Kidney (tissue), 14 donors: ENCODE measurements around the gene ILDR2. TPM values are rescaled to one million over a fixed set of nuclear protein-coding genes. Genes with fewer than 3 reads are reported as not detected.

Source experiments
- DNase-seq, 5 donors: peaks; one replicate each; pipeline ENCODE4 v3.0.0-alpha.2; 2013 to 2020
- FAIRE-seq: peaks from 2 replicates; lab custom pipeline; 2012; peaks lifted over from hg19 to GRCh38; lab: Jason Lieb, UNC
- H3K27ac ChIP-seq, 2 donors: one replicate each; pipeline ENCODE4 v1.7.0; 2013; ENCODE audit warnings: low read depth in 2 of 2, low read length in 2 of 2, inconsistent platforms in 1 of 2
- H3K27me3 ChIP-seq: one replicate; pipeline ENCODE4 v1.7.1; 2013; ENCODE audit warnings: low read length, inconsistent platforms; ENCODE audit not compliant: control insufficient read depth, insufficient read depth
- H3K36me3 ChIP-seq, 3 donors: one replicate each; pipeline versions ENCODE4 v1.7.0 to v1.7.1; 2013; ENCODE audit warnings: low read length in 3 of 3, control low read depth in 1 of 3, inconsistent platforms in 1 of 3; ENCODE audit not compliant: insufficient read depth in 3 of 3, control insufficient read depth in 2 of 3
- H3K4me1 ChIP-seq, 3 donors: one replicate each; pipeline versions ENCODE4 v1.7.0 to v1.7.1; 2013; ENCODE audit warnings: low read length in 3 of 3, inconsistent platforms in 1 of 3, low read depth in 1 of 3; ENCODE audit not compliant: control insufficient read depth in 2 of 3, insufficient read depth in 2 of 3
- H3K4me3 ChIP-seq, 3 donors: one replicate each; pipeline versions ENCODE4 v1.7.0 to v1.8.1; 2013; ENCODE audit warnings: low read length in 3 of 3, control low read depth in 1 of 3, inconsistent platforms in 1 of 3
- H3K9ac ChIP-seq, 3 donors: one replicate each; pipeline versions ENCODE4 v1.7.0 to v1.7.1; 2013; ENCODE audit warnings: low read length in 3 of 3, control low read depth in 1 of 3, inconsistent platforms in 1 of 3
- H3K9me3 ChIP-seq, 3 donors: one replicate each; pipeline versions ENCODE4 v1.7.0 to v1.7.1; 2013; ENCODE audit warnings: low read length in 3 of 3, control low read depth in 1 of 3, inconsistent platforms in 1 of 3; ENCODE audit not compliant: control insufficient read depth in 2 of 3, insufficient read depth in 1 of 3
- CTCF ChIP-seq: IDR thresholded peaks from 3 replicates; pipeline ENCODE4 v1.5.1; 2012; ENCODE audit warnings: mild to moderate bottlenecking, moderate library complexity, borderline replicate concordance; ENCODE audit not compliant: insufficient read depth; ENCODE audit errors: extremely low read depth
- intact Hi-C: fragments of 100-400 bp; cut with DNase I; formaldehyde crosslinking; loops from one replicate; pipeline ENCODE4 v1.11.1; 2022
- polyA plus RNA-seq: library from polyadenylated mRNA; stranded (reverse); fragments of 350-450 nt; fragmentation: Illumina TruSeq; extraction: RNeasy Lipid Tissue Mini Kit (QIAGEN cat#74804); gene quantifications from one replicate; pipeline ENCODE4 v1.2.3, GENCODE V29; 2014; ENCODE audit warnings: low read depth, low replicate concordance; ENCODE audit not compliant: insufficient read depth
- total RNA-seq: library from RNA; stranded (reverse); fragmentation: NEBNext Ultra II Directional; extraction: Animal tissue kit (Norgen Biotek cat#: 25700); gene quantifications from one replicate; pipeline ENCODE4 v1.2.1, GENCODE V29; 2021
- donor health status: control.
- donor health status: control.
- donor health status: control.
- donor health status: control.
- donor health status: control.
- donor health status: DM: yes; HTN: yes; CAD: no.
- donor health status: Normal renal cell carcinoma (clear cell type).

ILDR2 gene
- total and polyA plus RNA-seq, 2 donors from 2014 or later, result 1.5 to 5.9 TPM

- no peak overlapping the region for H3K27ac ChIP-seq
- intact Hi-C loops, result no loop called here
- no peaks in the 10 kb centered on the region for H3K27me3 ChIP-seq
- no peak overlapping the region for H3K9ac ChIP-seq
- no peak overlapping the region for H3K4me3 ChIP-seq
- no peaks in the 10 kb centered on the region for H3K9me3 ChIP-seq
- no peaks in the 10 kb centered on the region for H3K4me1 ChIP-seq
- FAIRE-seq (no peak), DNase-seq (no peak)
- H3K36me3 ChIP-seq, result peaks cover 11 to 37% (median 33%) of the 10 kb centered on the region in 3 donors
- no peak for TF ChIP-seq CTCF
These were observed 115.7 kb downstream of the ILDR2 start for GRCh38 chr1:166859597-166859996.

GRCh38 chr1:166858726-166859419 is 116.5 kb downstream of the ILDR2 start:
- intact Hi-C loops, result no loop called here
- Histone ChIP-seq H3K9me3 (no peaks in the 10 kb centered on the region), H3K27me3 (no peaks in the 10 kb centered on the region), H3K36me3 (peaks cover 11 to 40% (median 36%) of the 10 kb centered on the region in 3 donors), H3K27ac (no peak overlapping the region), H3K4me3 (no peak overlapping the region), H3K4me1 (no peaks in the 10 kb centered on the region), H3K9ac (no peak overlapping the region)
- FAIRE-seq (no peak), DNase-seq (no peak)
- no peak for TF ChIP-seq CTCF

Other genes starting within 250 kb of the ILDR2 start
- 40.7 TPM for gene POGK, start 136.1 kb downstream of the ILDR2 start, total RNA-seq
- 13.1 TPM for gene POGK, start 136.1 kb downstream of the ILDR2 start, polyA plus RNA-seq
- gene TADA1, start 99.3 kb downstream of the ILDR2 start, total RNA-seq, result 11.5 TPM
- 13.7 TPM for gene TADA1, start 99.3 kb downstream of the ILDR2 start, polyA plus RNA-seq
- gene MAEL, start 13.7 kb upstream of the ILDR2 start, total RNA-seq, result 0.54 TPM
- gene MAEL, start 13.7 kb upstream of the ILDR2 start, polyA plus RNA-seq, result 2.2 TPM
- gene GPA33, start 114.8 kb upstream of the ILDR2 start, total RNA-seq, result 0.28 TPM
- gene GPA33, start 114.8 kb upstream of the ILDR2 start, polyA plus RNA-seq, result not detected
- 0.38 TPM for gene STYXL2, start 118.5 kb upstream of the ILDR2 start, total RNA-seq
- gene STYXL2, start 118.5 kb upstream of the ILDR2 start, polyA plus RNA-seq, result not detected
- gene POU2F1, start 245.3 kb upstream of the ILDR2 start, total RNA-seq, result 25.2 TPM
- gene POU2F1, start 245.3 kb upstream of the ILDR2 start, polyA plus RNA-seq, result 1.9 TPM